ENCODE data around the gene TMEM116.

DNA sequence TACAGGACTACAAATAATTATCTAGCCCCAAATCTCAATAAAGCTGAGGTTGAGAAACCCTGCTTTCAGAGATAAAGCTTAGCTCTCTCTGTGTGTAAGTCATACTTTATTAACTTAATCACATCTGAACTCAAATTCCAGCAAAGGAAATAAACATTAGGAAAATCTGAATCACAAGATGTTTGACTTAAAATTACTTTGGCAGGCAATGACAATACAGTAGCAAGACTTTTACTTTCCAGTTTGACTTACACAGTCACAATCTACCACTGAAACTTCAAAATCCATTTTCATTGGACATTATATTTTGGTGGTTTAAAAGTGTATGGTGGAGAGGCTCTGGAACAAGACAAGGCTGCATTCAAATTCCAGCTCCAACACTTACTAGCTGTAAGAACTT is 11.4 kb downstream of the TMEM116 start:
- TF ChIP-seq EZH2 (IDR thresholded peaks at IDR 0.05; ENCODE audit: low read length, unreplicated experiment) = no peak
- no peak for TF ChIP-seq CTCF (conservative IDR thresholded peaks at IDR 0.05; ENCODE audit: low read depth, low read length)

Measured in PC-3 (cell line).